GM19240 (cell line): ENCODE results near the gene GNPTAB.
"Not testable (repeated sequence)": the region's sequence is repeated elsewhere in the genome, so short reads cannot be mapped to it uniquely, and the experiment has no call there.

ENCODE experiments used
- DNase-seq: peaks from one replicate; pipeline ENCODE4 v3.0.0; 2011; ENCODE audit warnings: low spot score; ENCODE audit not compliant: insufficient read length

Gene GNPTAB

DNA sequence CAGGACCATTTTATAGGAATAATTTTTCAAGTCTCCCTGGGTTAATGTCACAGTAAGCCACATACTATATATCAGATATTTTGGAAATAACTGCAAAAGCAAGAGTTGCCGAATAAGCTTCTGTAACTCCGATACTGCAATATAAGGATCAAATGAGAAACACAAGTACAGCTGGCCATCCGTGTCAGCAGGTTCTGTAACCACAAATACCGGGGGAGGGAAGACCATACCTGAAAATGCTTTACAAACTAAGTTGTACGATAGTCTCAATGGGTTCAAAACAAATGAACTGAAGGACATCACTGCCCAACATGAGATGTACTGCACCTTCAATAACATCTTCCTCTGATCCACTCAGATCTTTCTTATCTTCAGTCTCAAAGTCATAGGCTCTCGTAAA lies 93.3 kb downstream of the GNPTAB start:
- DNase-seq = no peak

- DNase-seq = not testable (repeated sequence)
Observed at GRCh38 chr12:101734482-101734881, 96.3 kb downstream of the GNPTAB start.

DNA sequence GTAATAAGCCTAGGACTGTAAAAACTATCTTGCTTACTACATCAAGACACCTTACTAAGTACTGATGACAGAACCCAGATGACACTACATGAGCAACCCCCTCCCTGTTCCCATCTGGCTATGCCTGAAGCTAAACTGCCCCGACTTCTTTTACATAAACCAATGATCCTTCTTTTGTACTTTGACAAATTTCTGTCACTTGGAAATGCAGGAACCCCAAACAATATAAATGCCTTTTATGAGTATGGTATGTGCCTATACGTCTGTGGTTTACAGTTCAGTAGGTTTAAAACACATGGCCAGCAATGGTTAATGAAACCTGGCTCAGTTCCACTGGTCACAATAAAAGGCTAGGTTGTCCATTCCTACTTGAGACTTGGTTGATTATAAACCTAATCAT lies 97.6 kb downstream of the GNPTAB start:
- no peak for DNase-seq

DNA sequence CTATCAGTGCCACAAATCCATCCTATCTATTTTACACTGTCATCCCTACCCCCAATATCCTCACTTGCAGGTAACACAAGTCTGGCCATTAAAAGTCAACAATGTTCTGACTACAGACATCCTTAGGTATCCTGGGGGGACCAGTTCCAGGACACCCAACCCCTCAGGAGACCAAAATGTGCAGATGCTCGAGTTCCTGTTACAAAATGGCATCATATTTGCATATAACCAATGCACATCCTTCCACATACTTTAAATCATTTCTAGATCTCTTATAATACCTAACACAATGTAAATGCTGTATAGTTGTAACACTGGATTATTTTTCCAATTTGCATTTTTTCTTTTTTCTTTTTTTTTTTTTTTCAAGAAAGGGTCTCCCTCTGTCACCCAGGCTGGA lies 98.4 kb downstream of the GNPTAB start:
- no peak for DNase-seq

- no peak for DNase-seq
Observed at GRCh38 chr12:101729842-101730241, 100.9 kb downstream of the GNPTAB start.

DNA sequence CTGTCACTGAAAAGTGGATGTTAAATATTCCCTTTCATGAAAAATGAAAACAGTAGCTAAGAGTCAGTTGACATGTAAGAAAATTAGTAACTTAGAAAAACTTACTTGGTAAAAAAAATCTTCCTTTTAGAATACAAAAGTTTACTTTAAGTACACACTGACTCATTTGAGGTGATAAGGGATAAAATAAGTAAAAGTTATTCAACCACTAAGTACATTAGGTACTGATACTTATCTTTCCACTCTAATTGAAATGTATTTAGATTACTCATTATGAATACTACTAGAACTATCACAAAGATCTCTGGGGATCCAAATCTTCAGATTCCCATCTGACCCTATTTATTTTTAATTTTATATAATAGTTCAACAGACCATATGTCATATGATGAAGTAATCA lies 103.7 kb downstream of the GNPTAB start:
- no peak for DNase-seq

DNA sequence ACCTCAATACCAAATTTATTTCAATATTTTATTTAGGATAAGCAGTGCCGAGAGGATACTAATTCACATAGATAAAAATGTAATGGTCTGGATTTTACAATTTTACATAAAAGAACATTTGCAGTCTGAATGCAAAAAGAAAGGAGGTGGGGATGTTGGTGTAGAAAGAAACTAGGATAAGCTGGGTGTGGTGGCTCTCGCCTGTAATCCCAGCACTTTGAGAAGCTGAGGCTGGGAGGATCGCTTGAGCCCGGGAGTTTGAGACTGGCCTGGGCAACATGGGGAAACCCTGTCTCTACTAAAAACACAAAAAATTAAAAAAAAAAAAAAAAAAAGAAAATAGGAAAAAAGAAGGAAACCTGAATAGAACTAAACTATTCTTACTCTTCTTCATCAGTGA lies 108.4 kb downstream of the GNPTAB start:
- no peak for DNase-seq

DNA sequence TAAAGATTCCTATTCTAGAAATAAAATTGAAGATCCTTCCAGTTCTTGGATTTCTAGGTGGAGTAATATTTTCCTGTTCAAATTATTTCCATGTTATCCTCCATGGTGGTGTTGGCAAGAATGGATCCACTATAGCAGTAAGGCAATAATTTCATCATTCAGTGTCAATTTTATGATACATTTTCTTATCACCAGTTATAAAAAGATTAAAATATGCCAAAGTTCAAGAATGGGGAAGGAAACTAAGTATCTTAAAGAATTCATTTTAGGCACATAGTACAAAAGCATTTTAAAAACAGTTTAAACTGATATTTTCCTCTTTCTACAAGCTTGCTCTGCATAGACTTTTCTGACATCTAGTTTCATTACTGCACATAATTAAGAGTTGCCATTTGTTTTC lies 110.6 kb downstream of the GNPTAB start:
- no peak for DNase-seq

DNA sequence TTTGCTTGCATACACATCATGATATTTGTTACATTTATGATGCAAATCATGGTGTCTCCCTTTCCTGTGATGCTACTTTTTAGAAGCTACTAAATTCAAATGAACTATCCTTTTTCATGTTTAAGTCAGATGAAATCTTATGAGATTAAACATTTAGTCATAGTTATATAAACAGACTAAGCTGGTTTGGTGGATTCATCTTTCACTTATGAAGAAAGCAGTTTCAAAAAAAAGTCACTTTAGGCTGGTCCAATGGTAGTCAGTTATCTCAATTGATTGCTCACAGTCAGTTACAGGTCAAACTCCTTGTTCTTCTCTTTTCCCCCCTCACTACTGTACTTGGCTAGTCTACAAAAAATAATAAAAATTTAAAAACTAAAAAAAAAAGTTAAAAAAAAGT lies 111.2 kb downstream of the GNPTAB start:
- DNase-seq = no peak

DNA sequence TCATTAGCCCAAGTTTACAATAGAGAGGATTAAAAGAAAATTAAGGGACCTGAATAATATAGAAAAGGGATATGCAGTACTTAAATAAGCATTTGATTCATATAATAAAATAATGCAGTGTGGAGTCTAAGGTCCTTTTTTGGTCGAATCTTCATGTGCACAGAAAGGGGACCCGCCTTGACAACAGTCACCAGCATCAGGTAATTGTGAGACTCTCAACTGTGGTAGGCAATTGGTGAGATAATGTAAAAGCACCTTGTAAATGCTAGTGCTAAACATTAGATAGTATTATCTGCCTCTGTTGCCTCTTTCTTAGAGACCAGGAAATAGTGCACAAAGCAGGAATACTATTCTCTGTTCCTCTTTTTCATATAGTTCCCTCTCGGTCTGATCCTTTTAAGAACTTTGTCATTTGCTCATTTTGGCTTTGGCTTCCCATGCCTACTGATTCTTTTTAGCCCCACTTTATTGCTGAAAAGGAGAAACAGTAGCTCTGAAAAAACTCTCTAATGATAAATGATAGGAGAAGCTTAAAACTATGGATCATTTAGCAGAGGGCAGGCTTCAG lies 115.8 kb downstream of the GNPTAB start:
- no peak for DNase-seq

- no peak for DNase-seq
Observed at GRCh38 chr12:101713930-101714329, 116.8 kb downstream of the GNPTAB start.

DNA sequence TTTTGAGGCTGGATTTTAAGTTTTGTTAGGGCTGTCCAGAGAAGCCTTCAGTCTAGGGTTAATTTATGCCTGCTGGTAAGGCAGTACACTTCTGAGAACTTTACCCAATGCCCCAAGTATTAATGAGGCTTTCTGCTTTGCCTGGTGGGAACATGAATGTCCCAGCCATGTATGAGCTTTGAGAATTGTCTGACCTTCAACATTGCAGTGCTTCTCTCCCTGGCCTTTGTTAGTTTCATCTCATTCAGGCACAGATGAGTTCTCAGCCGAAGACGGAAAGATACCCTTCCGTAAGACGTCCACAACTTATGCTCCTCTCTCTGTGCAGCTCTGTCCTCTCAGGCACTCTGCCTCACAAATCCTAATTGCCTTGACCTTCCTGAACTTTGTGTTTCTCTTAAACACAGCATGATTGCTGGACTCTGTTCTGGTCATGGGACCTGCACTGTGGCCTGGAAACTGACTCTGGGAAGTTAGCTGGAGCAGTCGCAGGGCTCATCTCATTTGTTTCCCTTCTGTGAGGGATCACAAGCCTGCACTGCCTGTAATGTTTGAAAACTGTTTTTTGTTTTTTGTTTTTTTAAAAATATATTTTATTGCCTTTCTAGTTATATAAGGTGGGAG lies 117.6 kb downstream of the GNPTAB start:
- DNase-seq = no peak

GRCh38 chr12:101710288-101710687 lies 120.5 kb downstream of the GNPTAB start:
- DNase-seq = no peak

DNA sequence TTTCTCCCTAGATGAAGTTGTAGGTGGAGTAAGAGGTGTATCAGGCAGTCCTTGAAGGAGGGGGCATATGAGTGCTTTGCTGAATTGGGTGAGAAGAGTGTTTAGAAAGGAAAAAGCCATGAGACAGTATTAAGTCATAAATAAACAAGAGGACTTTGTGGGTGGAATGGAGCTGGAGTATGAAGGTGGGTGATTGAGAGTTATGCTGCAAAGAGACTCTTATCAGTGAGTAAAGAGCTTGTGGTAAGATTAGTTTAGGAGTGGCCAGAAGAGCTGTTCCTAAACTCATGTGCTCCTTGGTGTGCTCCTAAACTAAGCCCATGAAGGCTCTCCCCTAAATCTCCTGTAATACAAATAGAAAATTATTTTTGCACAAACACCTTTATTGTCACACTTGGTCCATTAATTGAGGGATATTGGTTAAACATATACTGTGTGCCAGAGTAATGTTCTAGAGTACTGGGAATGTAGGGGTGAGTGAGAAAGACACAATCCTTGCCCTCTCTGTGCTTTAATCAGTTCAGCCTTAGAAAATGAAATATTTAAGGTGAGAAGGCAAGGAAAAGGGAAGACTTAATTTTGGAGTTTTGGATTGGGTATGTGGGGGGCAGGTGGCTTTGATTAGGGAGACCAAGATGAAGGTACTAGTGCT lies 123.5 kb downstream of the GNPTAB start:
- DNase-seq = no peak

DNA sequence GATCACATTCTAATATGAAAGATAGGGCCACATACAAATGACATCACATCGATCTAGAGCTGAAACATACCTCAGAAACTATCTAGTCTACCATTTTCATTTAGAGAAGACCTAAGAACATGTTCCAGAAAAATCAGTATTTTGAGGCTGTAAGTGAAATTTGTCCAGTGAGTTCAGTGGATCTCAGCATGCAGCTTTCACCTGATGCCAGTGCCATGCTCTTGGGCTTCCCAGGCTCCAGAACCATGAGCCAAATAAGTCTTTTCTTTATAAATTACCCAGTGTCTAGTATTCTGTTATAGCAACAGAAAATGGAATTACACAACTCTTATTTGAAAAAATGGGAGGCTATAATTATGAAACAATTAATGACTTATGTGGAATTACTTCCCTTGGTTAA lies 124.4 kb downstream of the GNPTAB start:
- DNase-seq = no peak

DNA sequence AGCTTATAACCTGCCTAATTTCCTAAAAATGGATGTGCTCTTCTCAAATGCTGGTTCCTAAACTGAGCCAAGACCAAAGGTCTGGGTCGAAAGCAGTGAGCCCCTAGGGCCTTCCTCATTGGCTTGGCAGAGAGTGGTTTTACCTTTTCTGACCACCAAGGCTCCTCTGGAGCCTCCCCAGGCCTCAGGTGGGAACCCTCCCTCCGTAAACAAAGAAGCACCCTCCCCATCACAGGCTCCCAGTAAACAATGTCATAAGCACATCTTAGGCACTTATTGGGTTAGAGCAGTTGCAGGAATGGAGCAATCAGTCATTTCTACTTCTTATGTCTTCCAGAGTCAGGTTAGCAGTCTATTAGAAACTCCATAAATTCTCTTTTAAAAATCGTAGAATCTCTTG lies 127.3 kb downstream of the GNPTAB start:
- no peak for DNase-seq

DNA sequence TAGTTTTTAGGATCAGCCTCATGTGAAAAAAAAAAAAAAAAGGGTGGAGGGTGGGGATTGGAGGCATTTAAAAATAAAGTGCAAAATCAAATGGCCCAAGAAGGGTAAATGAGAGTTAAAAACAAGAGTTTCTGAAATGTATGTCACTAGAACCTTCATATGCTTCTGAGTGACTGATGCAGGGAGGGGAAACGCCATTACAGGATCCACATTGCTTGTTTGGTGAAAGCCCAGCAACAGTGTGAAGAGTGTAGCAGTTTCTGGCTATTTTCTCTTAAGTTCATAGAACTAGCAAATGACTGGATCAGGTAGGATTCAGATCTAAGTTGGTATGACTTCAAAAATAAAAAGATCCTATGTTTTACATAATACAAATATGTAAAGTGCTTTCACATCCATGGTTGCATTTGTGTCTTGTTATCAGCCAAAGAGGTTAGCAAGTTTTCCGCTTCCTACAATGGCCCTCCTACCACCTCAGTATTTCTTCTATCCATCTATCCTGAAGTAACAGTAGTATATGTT lies 130.4 kb downstream of the GNPTAB start:
- DNase-seq = no peak

DNA sequence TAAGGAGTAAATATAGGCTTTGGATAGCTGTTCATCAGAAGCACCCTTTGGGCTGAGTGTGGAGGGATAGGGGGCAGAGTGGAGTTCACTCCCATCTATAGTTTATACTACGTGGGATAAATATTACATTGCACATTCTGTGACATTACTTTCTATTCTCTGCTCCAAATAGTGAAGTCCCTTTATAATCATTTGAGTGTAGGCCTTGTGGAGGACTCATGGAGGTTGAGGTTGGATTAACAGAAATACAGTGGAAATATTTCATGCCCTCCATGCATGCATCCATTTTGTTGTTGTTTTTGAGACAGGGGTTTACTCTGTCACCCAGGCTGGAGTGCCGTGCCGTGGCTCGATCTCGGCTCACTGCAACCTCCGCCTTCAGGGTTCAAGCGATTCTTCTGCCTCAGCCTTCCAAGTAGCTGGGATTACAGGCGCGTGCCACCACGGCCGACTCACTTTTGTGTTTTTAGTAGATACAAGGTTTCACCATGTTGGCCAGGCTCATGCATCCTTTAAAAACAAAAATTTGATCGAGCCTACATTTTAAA lies 131.9 kb downstream of the GNPTAB start:
- no peak for DNase-seq

DNA sequence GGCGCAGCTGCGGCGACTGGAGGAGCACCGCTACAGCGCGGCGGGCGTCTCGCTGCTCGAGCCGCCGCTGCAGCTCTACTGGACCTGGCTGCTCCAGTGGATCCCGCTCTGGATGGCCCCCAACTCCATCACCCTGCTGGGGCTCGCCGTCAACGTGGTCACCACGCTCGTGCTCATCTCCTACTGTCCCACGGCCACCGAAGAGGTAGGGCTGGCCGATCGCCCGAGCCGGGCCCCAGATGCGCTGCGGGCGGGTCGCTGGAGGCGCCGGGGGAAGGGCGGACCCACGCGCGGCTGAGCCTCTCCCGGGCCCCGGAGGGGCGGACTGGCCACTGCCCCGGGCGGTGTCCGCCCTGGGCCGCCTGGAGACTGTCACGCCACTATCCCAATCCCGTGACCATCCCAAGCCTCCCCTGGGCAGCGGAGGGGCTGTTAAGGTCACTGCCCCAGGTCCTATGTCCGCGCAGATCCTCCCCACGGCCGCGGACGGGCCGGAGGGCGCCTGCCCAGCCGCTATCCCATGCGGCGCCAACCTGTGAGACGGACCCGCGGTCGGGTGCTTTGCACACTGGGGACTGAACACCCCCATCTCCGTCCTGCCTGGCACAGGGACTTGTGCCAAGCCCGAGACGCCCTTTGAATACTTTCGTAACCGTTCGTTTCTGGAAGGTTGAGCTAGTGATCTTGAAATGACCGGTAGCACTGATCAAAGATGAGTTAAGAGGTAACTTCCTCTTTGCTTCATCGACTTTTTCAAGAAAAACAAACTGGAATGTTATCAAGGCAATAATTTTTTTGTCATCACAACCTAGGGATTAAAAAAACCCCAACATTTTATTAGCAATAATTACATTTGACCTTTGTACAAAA lies 132.6 kb downstream of the GNPTAB start:
- DNase-seq = peak; percentile 4

DNA sequence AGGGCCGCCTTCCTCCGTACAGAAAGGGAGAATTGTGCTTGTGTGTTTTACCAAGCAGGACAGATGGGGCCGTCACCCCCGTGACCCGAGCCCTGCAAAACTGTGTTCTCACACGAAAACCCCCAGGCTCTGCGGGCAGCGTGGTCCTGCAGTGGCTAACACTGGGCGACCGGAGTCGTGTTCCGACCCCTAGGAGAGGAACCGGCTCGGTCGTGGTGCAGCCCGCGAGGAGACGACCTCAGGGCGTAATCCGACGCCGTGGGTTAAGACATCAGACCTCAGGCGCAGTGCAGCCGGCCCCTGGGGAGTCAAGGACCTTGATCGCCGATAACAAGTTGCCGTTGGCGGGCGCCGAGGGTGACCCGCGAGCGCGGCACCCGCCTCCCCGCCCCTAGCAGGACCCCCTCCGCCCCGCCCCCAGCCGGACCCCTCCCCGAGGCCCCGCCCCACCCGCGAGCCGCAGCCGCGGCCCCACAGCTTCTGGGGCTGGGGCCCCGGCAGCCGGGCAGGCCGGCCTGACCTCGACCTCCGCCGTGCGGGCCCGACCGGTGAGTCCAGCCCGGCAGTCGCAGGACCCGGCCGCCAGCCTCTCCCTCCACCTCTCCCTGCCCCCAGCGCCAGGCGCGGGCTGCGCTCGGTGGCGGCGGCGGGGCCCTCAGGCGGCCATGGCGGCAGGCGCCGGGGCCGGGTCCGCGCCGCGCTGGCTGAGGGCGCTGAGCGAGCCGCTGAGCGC lies 133.4 kb downstream of the GNPTAB start, which contains the start of gene CHPT1:
Gene CHPT1 (plus strand): TSS at position 444 of the 733 bp plus-strand sequence. CDS start 222 bp downstream, at position 666.
- peak; percentile 34 for DNase-seq
